ENCODE data around the gene TBC1D22B. TPM values are rescaled to one million over a fixed set of nuclear protein-coding genes. Genes with fewer than 3 reads are reported as not detected.
A peak's percentile ranks its signal among the peaks of the same experiment; 100 is the strongest.

TBC1D22B gene
- total and polyA plus RNA-seq, 9 of the 15 experiments (the other 6 are each of a cell fraction or from before 2014, with no cell fraction given) = 4.8 to 24.2 (median 13.5) TPM

GRCh38 chr6:37257634-37258404, at the start of gene TBC1D22B, which contains the start of gene TMEM217 (continued):
- TF ChIP-seq GTF3C2 (IDR thresholded peaks at IDR 0.05; ENCODE audit: borderline replicate concordance, extremely low read depth, insufficient read length) (no peak), ZNF232 (CRISPR knock-in tag; IDR thresholded peaks at IDR 0.05) (0 out of 2 replicates have a peak, but pooled peaks have one; percentile 66), POLR2G (IDR thresholded peaks at IDR 0.05; ENCODE audit: low read depth, low read length) (peak; percentile 98), TFE3 (CRISPR knock-in tag; IDR thresholded peaks at IDR 0.05) (no peak; the same call in 1 of the 2 replicates), SMARCB1 (IDR thresholded peaks at IDR 0.05; ENCODE audit: insufficient read length, low read depth) (no peak)
